AG10803 (cell line): ENCODE results near the gene SFT2D3.

Experiments used
- DNase-seq: peaks from one replicate; pipeline ENCODE4 v3.0.0; 2010; ENCODE audit warnings: low read depth
- H3K4me3 ChIP-seq: 2 replicates; pipeline ENCODE4 v1.5.1; 2011; ENCODE audit warnings: mild to moderate bottlenecking, low read length, control low read depth
- CTCF ChIP-seq: conservative IDR thresholded peaks from 2 replicates; pipeline ENCODE4 v1.5.1; 2011; ENCODE audit warnings: mild to moderate bottlenecking, low read length, control low read depth, inconsistent platforms

SFT2D3 gene

GRCh38 chr2:127713562-127713961 is 12.3 kb downstream of the SFT2D3 start:
- no peak overlapping the region for H3K4me3 ChIP-seq
- DNase-seq, result no peak
- TF ChIP-seq CTCF, result no peak

- no peak for TF ChIP-seq CTCF
- H3K4me3 ChIP-seq, result no peak overlapping the region
Measured at GRCh38 chr2:127715778-127716449, 14.6 kb downstream of the SFT2D3 start.

GRCh38 chr2:127718271-127718670 is 17.0 kb downstream of the SFT2D3 start:
- DNase-seq, result no peak
- TF ChIP-seq CTCF, result no peak
- no peak overlapping the region for H3K4me3 ChIP-seq

More at GRCh38 chr2:127715778-127716449, 14.6 kb downstream of the SFT2D3 start:
- DNase-seq, result no peak

GRCh38 chr2:127719301-127720218 is 18.3 kb downstream of the SFT2D3 start:
- no peak for TF ChIP-seq CTCF
- no peak for DNase-seq
- no peak overlapping the region for H3K4me3 ChIP-seq

GRCh38 chr2:127721311-127721977 is 20.1 kb downstream of the SFT2D3 start:
- no peak overlapping the region for H3K4me3 ChIP-seq
- DNase-seq, result peak; percentile 66

GRCh38 chr2:127721978-127722355 is 20.7 kb downstream of the SFT2D3 start:
- H3K4me3 ChIP-seq, result no peak overlapping the region
- no peak for TF ChIP-seq CTCF
- DNase-seq, result no peak

More at GRCh38 chr2:127721311-127721977, 20.1 kb downstream of the SFT2D3 start:
- TF ChIP-seq CTCF, result no peak
